HepG2 (cell line): Measurements from ENCODE around the gene MBD3L3. TPM values are rescaled to one million over a fixed set of nuclear protein-coding genes. Genes with fewer than 3 reads are reported as not detected.

Experiments used
- ARNT2 ChIP-seq: sonication (generic); formaldehyde crosslinking; IDR thresholded peaks from 2 replicates; pipeline ENCODE4 v1.8.0; 2022; ENCODE audit warnings: mild to moderate bottlenecking, low read depth, missing genetic modification reagents, moderate library complexity
- HOXA9 ChIP-seq: sonication (generic); formaldehyde crosslinking; IDR thresholded peaks from 2 replicates; pipeline ENCODE4 v1.8.1; 2022; ENCODE audit warnings: missing genetic modification reagents, mild to moderate bottlenecking, moderate library complexity, borderline replicate concordance
- MAFK ChIP-seq, 2 experiments: IDR thresholded peaks in 1 of 2; conservative IDR thresholded peaks in 1 of 2; 2 replicates each; pipeline ENCODE4 v1.6.1; 2011; ENCODE audit warnings: improper control_type of control experiment in 2 of 2, low read length in 2 of 2
- PLRG1 ChIP-seq: fragments of 450-650 bp; conservative IDR thresholded peaks from 2 replicates; pipeline ENCODE4 v1.6.1; 2016
- YEATS2 ChIP-seq: sonication (generic); formaldehyde crosslinking; IDR thresholded peaks from 2 replicates; pipeline ENCODE4 v1.4.0; 2020; ENCODE audit warnings: missing genetic modification reagents, borderline replicate concordance
- ZNF709 ChIP-seq: sonication (generic); formaldehyde crosslinking; IDR thresholded peaks from 2 replicates; pipeline ENCODE4 v1.5.0; 2020; ENCODE audit warnings: mild to moderate bottlenecking, missing genetic modification reagents
- ZNF776 ChIP-seq: sonication (generic); formaldehyde crosslinking; IDR thresholded peaks from 2 replicates; pipeline ENCODE4 v1.4.0; 2020; ENCODE audit warnings: mild to moderate bottlenecking, missing genetic modification reagents
- polyA plus RNA-seq, 8 experiments: library from polyadenylated mRNA; depleted of rRNA in 3 of 8; stranded (reverse) in 7 of 8; unstranded in 1 of 8; fragments of >200 nt; fragmentation: Illumina TruSeq in 4 of 8; extraction: Trizol in 4 of 8; gene quantifications; 2 replicates each; pipeline versions ENCODE4 v1.2.1 to v1.2.3, GENCODE V29; 2011 to 2016; ENCODE audit warnings: low read depth in 4 of 8, missing spikeins in 1 of 8, mixed read lengths in 1 of 8; ENCODE audit not compliant: insufficient read depth in 1 of 8
- total RNA-seq, 5 experiments: library from RNA; depleted of rRNA; stranded (reverse); fragments of >200 nt; fragmentation: Illumina TruSeq; extraction: Trizol; gene quantifications; 2 replicates each; pipeline ENCODE4 v1.2.3, GENCODE V29; 2016; ENCODE audit warnings: low read depth in 1 of 5
- TF ChIP-seq, protein P1 (sequence below): sonication (generic); formaldehyde crosslinking; conservative IDR thresholded peaks from 2 replicates; pipeline ENCODE4 v1.8.0; 2022; ENCODE audit warnings: mild to moderate bottlenecking, moderate library complexity, missing genetic modification reagents
- TF ChIP-seq, protein P2 (sequence below): sonication (generic); formaldehyde crosslinking; IDR thresholded peaks from 2 replicates; pipeline ENCODE4 v1.5.0; 2020; ENCODE audit warnings: missing genetic modification reagents, mild to moderate bottlenecking, borderline replicate concordance
- TF ChIP-seq, protein P3 (sequence below): sonication (generic); formaldehyde crosslinking; IDR thresholded peaks from 2 replicates; pipeline ENCODE4 v1.4.0; 2020; ENCODE audit warnings: mild to moderate bottlenecking, missing genetic modification reagents
- TF ChIP-seq, protein P4 (sequence below): sonication (generic); formaldehyde crosslinking; IDR thresholded peaks from 2 replicates; pipeline ENCODE4 v1.9.0; 2021; ENCODE audit warnings: mild to moderate bottlenecking, missing genetic modification reagents
- TF ChIP-seq, protein P5 (sequence below): sonication (generic); formaldehyde crosslinking; IDR thresholded peaks from 2 replicates; pipeline ENCODE4 v1.5.1; 2020; ENCODE audit warnings: mild to moderate bottlenecking, missing genetic modification reagents, moderate library complexity

The MBD3L3 gene
- total and polyA plus RNA-seq, 2 of the 13 experiments (the other 11 are each of a cell fraction or from before 2014, with no cell fraction given): not detected

DNA sequence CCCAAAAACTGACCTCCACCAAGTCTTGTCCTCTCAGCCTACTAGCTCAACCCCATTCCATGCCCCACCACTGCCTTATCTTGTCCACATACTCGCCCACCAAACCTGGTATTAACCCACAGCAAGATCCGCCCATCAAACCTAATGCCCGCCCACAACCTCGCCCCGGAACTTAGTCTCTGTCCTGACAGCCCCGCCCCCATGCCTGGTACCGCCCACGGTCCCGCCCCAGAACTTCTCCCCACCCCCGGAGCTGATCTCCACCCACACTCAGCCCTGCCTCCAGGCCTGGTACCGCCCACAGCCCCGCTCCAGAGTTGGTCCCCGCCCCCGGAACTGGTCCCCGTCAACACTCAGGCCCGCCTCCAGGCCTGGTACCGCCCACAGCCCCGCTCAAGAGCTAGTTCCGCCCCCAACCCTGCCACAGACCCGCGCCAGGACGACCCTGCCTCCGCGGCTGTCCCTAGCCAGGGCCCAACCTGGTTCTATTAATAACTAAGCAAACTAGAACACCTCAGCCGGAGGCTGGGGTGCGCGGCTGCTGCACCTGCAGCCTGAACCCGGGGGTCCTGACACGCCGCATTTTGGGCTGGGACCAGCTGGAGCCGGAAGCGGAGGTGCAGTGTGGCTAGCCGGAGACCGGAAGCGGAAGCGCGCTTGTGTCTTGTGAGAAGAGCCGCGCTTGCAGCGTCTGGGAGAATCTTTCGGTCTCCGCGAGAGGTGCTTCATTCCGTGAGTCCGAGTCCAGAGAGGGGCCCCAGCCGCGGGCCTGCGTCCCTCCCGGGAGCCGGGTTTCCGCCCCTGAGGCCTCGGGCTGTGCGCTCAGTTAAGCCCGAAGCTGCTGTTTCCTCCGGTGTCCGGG lies 10.8 kb upstream of the MBD3L3 start, which contains the start of gene ZNF557 (continued):
- TF ChIP-seq, protein P1, sequence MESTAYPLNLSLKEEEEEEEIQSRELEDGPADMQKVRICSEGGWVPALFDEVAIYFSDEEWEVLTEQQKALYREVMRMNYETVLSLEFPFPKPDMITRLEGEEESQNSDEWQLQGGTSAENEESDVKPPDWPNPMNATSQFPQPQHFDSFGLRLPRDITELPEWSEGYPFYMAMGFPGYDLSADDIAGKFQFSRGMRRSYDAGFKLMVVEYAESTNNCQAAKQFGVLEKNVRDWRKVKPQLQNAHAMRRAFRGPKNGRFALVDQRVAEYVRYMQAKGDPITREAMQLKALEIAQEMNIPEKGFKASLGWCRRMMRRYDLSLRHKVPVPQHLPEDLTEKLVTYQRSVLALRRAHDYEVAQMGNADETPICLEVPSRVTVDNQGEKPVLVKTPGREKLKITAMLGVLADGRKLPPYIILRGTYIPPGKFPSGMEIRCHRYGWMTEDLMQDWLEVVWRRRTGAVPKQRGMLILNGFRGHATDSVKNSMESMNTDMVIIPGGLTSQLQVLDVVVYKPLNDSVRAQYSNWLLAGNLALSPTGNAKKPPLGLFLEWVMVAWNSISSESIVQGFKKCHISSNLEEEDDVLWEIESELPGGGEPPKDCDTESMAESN (CRISPR knock-in tag): no peak
- TF ChIP-seq, protein P2, sequence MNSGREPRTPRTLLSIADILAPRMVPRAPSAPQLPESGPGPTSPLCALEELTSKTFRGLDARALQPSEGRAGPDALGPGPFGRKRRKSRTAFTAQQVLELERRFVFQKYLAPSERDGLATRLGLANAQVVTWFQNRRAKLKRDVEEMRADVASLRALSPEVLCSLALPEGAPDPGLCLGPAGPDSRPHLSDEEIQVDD: no peak
- TF ChIP-seq YEATS2 (CRISPR knock-in tag) (peak; percentile 50; the same call in 1 of the 2 replicates), HOXA9 (CRISPR knock-in tag) (no peak), MAFK (conservative IDR thresholded peaks at IDR 0.05 in 1 of 2, IDR thresholded peaks at IDR 0.05 in 1 of 2; ENCODE audit: low read length in 2 of 2) (no peak), ARNT2 (CRISPR knock-in tag) (0 out of 2 replicates have a peak, but pooled peaks have one; percentile 55), PLRG1 (no peak), ZNF776 (CRISPR knock-in tag) (peak; percentile 57), ZNF709 (CRISPR knock-in tag) (peak; percentile 65; the same call in 1 of the 2 replicates)
- TF ChIP-seq, protein P3, sequence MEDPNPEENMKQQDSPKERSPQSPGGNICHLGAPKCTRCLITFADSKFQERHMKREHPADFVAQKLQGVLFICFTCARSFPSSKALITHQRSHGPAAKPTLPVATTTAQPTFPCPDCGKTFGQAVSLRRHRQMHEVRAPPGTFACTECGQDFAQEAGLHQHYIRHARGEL: 0 out of 2 replicates have a peak, but pooled peaks have one; percentile 56
- TF ChIP-seq, protein P4, sequence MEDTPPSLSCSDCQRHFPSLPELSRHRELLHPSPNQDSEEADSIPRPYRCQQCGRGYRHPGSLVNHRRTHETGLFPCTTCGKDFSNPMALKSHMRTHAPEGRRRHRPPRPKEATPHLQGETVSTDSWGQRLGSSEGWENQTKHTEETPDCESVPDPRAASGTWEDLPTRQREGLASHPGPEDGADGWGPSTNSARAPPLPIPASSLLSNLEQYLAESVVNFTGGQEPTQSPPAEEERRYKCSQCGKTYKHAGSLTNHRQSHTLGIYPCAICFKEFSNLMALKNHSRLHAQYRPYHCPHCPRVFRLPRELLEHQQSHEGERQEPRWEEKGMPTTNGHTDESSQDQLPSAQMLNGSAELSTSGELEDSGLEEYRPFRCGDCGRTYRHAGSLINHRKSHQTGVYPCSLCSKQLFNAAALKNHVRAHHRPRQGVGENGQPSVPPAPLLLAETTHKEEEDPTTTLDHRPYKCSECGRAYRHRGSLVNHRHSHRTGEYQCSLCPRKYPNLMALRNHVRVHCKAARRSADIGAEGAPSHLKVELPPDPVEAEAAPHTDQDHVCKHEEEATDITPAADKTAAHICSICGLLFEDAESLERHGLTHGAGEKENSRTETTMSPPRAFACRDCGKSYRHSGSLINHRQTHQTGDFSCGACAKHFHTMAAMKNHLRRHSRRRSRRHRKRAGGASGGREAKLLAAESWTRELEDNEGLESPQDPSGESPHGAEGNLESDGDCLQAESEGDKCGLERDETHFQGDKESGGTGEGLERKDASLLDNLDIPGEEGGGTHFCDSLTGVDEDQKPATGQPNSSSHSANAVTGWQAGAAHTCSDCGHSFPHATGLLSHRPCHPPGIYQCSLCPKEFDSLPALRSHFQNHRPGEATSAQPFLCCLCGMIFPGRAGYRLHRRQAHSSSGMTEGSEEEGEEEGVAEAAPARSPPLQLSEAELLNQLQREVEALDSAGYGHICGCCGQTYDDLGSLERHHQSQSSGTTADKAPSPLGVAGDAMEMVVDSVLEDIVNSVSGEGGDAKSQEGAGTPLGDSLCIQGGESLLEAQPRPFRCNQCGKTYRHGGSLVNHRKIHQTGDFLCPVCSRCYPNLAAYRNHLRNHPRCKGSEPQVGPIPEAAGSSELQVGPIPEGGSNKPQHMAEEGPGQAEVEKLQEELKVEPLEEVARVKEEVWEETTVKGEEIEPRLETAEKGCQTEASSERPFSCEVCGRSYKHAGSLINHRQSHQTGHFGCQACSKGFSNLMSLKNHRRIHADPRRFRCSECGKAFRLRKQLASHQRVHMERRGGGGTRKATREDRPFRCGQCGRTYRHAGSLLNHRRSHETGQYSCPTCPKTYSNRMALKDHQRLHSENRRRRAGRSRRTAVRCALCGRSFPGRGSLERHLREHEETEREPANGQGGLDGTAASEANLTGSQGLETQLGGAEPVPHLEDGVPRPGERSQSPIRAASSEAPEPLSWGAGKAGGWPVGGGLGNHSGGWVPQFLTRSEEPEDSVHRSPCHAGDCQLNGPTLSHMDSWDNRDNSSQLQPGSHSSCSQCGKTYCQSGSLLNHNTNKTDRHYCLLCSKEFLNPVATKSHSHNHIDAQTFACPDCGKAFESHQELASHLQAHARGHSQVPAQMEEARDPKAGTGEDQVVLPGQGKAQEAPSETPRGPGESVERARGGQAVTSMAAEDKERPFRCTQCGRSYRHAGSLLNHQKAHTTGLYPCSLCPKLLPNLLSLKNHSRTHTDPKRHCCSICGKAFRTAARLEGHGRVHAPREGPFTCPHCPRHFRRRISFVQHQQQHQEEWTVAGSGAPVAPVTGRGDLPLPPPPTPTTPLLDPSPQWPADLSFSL (CRISPR knock-in tag): no peak
- TF ChIP-seq, protein P5, sequence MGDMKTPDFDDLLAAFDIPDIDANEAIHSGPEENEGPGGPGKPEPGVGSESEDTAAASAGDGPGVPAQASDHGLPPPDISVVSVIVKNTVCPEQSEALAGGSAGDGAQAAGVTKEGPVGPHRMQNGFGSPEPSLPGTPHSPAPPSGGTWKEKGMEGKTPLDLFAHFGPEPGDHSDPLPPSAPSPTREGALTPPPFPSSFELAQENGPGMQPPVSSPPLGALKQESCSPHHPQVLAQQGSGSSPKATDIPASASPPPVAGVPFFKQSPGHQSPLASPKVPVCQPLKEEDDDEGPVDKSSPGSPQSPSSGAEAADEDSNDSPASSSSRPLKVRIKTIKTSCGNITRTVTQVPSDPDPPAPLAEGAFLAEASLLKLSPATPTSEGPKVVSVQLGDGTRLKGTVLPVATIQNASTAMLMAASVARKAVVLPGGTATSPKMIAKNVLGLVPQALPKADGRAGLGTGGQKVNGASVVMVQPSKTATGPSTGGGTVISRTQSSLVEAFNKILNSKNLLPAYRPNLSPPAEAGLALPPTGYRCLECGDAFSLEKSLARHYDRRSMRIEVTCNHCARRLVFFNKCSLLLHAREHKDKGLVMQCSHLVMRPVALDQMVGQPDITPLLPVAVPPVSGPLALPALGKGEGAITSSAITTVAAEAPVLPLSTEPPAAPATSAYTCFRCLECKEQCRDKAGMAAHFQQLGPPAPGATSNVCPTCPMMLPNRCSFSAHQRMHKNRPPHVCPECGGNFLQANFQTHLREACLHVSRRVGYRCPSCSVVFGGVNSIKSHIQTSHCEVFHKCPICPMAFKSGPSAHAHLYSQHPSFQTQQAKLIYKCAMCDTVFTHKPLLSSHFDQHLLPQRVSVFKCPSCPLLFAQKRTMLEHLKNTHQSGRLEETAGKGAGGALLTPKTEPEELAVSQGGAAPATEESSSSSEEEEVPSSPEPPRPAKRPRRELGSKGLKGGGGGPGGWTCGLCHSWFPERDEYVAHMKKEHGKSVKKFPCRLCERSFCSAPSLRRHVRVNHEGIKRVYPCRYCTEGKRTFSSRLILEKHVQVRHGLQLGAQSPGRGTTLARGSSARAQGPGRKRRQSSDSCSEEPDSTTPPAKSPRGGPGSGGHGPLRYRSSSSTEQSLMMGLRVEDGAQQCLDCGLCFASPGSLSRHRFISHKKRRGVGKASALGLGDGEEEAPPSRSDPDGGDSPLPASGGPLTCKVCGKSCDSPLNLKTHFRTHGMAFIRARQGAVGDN (CRISPR knock-in tag): peak; percentile 84
